ENCODE data around the gene UNC93A. TPM values are rescaled to one million over a fixed set of nuclear protein-coding genes. Genes with fewer than 3 reads are reported as not detected.
"Not testable (repeated sequence)": the region's sequence is repeated elsewhere in the genome, so short reads cannot be mapped to it uniquely, and the experiment has no call there.

The UNC93A gene
- total RNA-seq, 1 donor from 2014 or later, result not detected

DNA sequence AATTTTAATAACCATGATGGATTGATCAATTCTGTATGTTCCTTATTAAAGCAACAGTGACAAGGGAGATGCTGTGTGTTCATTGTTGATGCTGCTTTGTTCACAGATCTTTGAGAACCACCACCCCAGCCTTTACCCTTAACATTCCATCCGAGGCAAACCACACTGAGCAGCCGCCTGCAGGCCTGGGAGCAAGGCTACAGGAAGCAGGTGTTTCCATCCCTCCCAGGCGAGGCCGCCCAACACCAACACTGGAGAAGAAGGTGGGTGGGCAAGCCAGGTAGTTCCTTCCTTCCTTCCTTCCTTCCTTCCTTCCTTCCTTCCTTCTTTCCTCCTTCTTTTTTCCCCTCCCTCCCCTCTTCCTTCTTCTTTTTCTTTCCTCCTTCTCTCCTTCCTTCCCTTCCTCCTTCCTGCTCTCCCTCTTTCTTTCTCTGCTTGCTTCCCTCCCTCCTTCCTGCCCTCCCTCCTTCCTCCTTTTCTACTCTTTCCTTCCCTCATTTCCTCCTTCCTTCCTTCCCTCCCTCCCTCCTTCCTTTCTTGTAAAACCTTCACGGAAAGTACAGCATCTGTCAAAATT is 47.5 kb downstream of the UNC93A start:
- no peak for DNase-seq (ENCODE audit: low read depth)

- no peak for DNase-seq (ENCODE audit: low read depth)
Measured at GRCh38 chr6:167341038-167341583, 50.0 kb downstream of the UNC93A start.

- no peak for DNase-seq (ENCODE audit: low read depth)
Measured at GRCh38 chr6:167341665-167342655, 50.8 kb downstream of the UNC93A start.

DNA sequence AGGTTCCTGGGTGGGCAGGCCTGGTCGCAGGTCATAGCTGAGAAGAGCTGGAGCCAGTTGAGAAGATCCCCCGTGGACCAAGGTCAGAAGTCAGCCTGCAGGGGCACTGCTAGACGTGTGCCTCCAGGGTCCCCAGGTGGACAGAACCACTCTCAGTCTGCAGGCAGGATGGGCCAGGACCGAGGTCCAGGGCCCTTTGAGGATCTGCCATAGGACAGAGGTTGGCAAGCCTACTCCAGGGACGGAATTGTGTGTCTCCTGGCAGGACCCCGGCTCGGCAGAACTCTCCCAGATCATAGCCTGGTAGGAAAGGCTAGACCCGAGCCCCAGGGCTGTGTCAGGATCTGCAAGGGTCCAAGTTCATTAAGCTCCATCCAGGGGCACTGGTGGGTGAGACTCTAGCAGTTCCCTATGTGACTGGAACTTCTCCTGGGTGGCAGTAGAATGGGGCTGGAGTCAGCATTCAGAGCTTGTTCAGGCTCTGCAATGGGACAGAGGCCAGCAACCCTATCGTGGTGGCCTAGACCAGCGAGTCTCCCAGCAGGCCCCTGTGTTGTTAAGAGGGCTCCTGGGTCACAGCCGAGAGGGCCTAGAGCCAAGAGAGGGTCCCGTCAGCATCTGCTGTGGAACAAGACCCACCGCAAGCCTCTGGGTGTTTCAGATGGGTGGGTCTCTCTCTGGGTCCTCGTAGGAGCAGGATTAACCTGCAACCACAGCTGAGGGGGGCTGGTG is 51.9 kb downstream of the UNC93A start:
- no peak for DNase-seq (ENCODE audit: low read depth)

DNA sequence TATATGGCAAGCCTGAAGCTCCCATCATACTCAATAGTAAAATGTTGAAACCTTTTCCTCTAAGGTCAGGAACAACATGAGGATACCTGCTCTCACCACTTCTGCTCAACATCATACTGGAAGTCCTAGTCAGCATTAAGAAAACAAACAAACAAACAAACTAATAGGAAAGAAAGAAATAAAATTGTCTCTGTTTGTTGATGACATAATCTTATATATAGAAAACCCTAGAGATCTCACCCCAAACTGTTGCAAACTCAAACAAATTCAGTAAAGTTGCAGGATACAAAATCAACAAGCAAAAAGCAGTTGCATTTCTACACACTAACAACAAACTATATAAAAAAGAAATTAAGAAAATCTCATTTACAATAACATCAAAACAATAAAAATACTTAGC is 54.2 kb downstream of the UNC93A start:
- no peak for DNase-seq (ENCODE audit: low read depth)

DNA sequence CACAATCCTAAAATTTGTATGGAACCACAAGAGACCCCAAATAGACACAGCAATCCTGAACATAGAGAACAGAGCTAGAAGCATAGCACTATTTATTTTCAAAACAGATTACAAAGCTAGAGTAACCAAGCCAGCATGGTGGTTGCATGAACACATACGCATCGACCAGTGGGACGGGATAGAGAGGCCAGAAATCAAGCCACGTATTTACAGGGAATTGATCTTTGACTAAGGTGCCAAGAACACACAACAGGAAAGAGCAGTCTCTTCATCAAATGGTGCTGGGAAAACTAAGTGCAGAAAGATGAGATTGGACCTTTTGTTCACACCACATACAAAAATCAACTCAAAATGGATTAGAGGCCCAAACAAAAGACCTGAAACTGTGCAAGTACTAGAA is 54.8 kb downstream of the UNC93A start:
- DNase-seq (ENCODE audit: low read depth), result no peak

- no peak for DNase-seq (ENCODE audit: low read depth)
Measured at GRCh38 chr6:167347226-167347625, 56.1 kb downstream of the UNC93A start.

DNA sequence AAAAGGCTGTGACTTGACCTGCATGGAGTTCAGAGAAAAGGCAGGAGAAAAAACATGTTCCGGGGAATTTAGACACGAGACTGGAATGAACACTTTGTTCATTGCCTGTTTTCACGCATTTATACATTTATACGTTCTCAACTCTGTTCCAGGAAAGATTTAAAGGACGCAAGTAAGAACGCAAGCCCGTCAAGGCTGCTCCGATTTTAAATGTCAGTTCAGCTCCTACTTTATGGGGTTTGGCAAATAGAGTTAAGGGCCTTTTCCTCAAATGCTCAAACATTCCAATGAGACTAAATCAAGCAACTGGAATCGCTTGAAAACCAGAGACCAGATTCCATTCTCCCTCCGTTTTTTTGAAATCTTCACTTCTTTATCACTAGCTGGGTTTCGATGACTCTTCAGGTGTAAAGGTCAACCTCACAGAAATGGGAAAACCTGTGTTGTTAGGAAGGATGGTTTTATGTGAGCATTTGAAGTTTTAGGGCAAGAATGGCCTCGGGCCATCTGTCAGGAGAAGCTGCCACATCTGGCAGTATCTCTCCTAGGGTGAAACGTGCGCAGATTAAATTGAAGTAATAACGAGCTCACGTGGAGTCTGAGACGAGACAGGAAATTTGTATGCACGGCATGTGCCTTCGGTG is 58.6 kb downstream of the UNC93A start:
- no peak for DNase-seq (ENCODE audit: low read depth)

DNA sequence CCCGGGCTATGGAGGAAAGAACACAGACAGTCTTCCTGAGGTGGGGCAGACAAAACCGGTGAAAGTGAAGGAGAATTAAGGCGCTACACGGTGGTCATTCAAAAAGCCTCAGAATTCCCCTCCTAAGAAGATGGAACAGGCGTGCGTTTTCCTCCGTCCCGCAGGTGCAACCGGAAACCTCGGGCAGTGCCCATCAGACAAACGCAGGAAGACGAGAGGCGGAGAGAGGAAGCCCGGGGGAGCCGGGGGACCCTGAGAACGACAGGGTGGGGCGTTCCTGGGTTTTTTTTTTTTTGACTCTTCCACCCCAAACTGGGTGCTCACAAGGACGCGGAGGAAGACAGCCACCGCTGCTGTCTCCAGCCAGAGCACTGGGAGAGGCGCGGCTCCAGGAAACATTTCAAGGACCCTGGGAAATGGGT is 59.2 kb downstream of the UNC93A start:
- DNase-seq (ENCODE audit: low read depth), result no peak

- no peak for DNase-seq (ENCODE audit: low read depth)
Measured at GRCh38 chr6:167350731-167351655, 59.9 kb downstream of the UNC93A start.

GRCh38 chr6:167351656-167352345 is 60.7 kb downstream of the UNC93A start:
- no peak for DNase-seq (ENCODE audit: low read depth)

- DNase-seq (ENCODE audit: low read depth), result no peak
Measured at GRCh38 chr6:167356874-167357273, 65.8 kb downstream of the UNC93A start.

DNA sequence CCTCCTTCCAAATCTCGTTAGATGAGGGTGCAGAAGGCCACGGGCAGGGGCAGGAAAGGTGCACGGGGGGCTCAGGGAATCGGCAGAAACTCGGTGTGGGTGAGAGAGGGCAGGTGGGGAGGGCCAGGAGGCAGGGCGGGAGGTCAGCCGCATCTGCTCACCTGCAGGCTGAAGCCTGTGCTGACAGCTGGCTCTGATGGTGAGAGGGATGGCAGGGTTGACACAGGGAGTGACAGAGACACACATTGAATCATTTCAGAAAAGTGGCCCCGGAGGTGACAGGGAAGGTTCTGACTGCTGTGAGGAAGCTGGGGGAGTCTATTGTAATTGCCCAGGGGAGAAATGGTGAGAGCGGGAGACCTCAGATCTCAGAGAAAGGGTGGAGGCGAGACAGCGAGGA is 67.3 kb downstream of the UNC93A start:
- not testable (repeated sequence) for DNase-seq (ENCODE audit: low read depth)

GRCh38 chr6:167361170-167361569 is 70.1 kb downstream of the UNC93A start:
- DNase-seq (ENCODE audit: low read depth), result not testable (repeated sequence)

Other genes starting within 250 kb of the UNC93A start
- not detected in 2 replicates for gene CCR6, start 168.2 kb upstream of the UNC93A start, total RNA-seq
- not detected in 2 replicates for gene GPR31, start 133.3 kb upstream of the UNC93A start, total RNA-seq
- not detected in 2 replicates for gene TTLL2, start 33.8 kb downstream of the UNC93A start, total RNA-seq